ENCODE measurements around the gene GALNT15. TPM values are rescaled to one million over a fixed set of nuclear protein-coding genes. Genes with fewer than 3 reads are reported as not detected.
A peak's percentile ranks its signal among the peaks of the same experiment; 100 is the strongest.

Gene GALNT15
- total RNA-seq, 1 experiment from 2014 or later, result not detected

DNA sequence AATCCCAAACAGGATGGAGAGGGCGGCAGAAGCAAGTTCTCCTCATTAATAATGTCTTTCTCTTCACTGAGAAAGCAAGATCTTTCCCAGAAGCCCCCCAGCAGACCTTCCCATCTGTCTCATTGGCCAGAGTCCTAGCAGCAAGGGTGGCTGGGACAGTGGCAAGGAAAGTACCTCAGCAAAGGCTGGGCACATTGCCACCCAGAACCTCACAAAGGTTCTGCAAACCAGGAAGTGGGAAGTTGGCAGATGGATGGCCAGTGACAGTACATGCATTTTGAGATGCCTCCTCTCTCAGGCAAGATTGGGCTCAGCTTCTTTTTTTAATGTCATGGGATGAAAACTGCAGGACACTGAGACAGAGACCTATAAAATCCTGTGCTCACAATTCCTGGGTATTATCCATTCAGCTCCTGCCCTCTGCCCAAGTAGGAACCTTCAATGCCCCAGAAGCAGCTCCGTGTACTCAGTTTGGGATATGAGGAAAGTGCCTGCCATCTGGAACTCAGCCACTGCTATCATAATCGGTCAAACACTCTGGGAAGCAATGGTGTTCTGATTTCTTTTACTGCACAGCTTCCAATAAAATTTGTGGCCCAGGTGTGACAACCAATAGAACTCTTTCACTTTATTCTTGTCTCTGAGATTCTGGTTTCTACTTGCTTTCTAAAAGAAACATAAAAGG lies 64.7 kb downstream of the GALNT15 start:
- H3K79me2 ChIP-seq (ENCODE audit: low read length), result no peaks in the 10 kb centered on the region
- H3K27ac ChIP-seq (ENCODE audit: low read length), result no peak overlapping the region
- H3K4me1 ChIP-seq (ENCODE audit: low read length), result peaks cover 4% of the 10 kb centered on the region
- H3K4me2 ChIP-seq (ENCODE audit: low read depth, low read length, poor library complexity, severe bottlenecking), result no peak overlapping the region
- H3K9me3 ChIP-seq (ENCODE audit: low read length), result no peaks in the 10 kb centered on the region
- no peaks in the 10 kb centered on the region for H4K20me1 ChIP-seq (ENCODE audit: insufficient read depth, low read depth, low read length)
- no peaks in the 10 kb centered on the region for H3K36me3 ChIP-seq (ENCODE audit: insufficient read depth, low read length)
- H3K9ac ChIP-seq (ENCODE audit: low read length), result no peak overlapping the region
- DNase-seq, result no peak
- H3K4me3 ChIP-seq (ENCODE audit: low read length), result no peak overlapping the region
- 0 out of 2 replicates have a peak overlapping the region, but pooled peaks have one; percentile 36 for H2AFZ ChIP-seq (ENCODE audit: low read length)
- H3K27me3 ChIP-seq (ENCODE audit: low read length), result 0 out of 2 replicates have a peak, but pooled peaks cover 2% of the 10 kb centered on the region
- no peaks in the 10 kb centered on the region; the same call in 1 of the 2 replicates for H3K9me2 ChIP-seq (replicated peaks; ENCODE audit: insufficient read depth, low read length)

DNA sequence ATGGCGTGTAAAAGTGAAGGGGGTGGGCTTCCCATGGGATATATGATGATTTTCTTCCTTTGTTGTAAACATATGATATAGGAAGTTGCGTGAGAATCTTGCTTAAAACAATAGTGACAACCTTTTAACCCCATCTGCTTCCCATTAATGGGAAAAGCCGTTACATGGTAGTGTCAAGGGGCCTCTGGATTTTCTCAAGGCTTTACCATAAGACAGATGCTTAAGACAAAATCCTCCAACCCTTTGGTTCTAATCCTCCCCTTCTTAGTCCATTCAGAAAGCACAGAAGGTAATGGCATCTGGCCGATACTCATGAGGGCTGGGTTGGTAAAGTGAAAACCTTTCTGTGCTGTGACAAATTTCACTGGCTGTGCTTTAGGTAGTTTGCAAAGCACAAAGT lies 65.3 kb downstream of the GALNT15 start:
- Histone ChIP-seq H2AFZ (ENCODE audit: low read length) (no peak overlapping the region), H4K20me1 (ENCODE audit: insufficient read depth, low read depth, low read length) (no peaks in the 10 kb centered on the region), H3K9me2 (replicated peaks; ENCODE audit: insufficient read depth, low read length) (no peaks in the 10 kb centered on the region; the same call in 1 of the 2 replicates), H3K9me3 (ENCODE audit: low read length) (no peaks in the 10 kb centered on the region), H3K4me2 (ENCODE audit: low read depth, low read length, poor library complexity, severe bottlenecking) (no peak overlapping the region), H3K4me1 (ENCODE audit: low read length) (peaks cover 7% of the 10 kb centered on the region), H3K27ac (ENCODE audit: low read length) (no peak overlapping the region), H3K4me3 (ENCODE audit: low read length) (no peak overlapping the region), H3K27me3 (ENCODE audit: low read length) (0 out of 2 replicates have a peak, but pooled peaks cover 2% of the 10 kb centered on the region), H3K79me2 (ENCODE audit: low read length) (no peaks in the 10 kb centered on the region), H3K9ac (ENCODE audit: low read length) (no peak overlapping the region), H3K36me3 (ENCODE audit: insufficient read depth, low read length) (no peaks in the 10 kb centered on the region)
- DNase-seq, result no peak

DNA sequence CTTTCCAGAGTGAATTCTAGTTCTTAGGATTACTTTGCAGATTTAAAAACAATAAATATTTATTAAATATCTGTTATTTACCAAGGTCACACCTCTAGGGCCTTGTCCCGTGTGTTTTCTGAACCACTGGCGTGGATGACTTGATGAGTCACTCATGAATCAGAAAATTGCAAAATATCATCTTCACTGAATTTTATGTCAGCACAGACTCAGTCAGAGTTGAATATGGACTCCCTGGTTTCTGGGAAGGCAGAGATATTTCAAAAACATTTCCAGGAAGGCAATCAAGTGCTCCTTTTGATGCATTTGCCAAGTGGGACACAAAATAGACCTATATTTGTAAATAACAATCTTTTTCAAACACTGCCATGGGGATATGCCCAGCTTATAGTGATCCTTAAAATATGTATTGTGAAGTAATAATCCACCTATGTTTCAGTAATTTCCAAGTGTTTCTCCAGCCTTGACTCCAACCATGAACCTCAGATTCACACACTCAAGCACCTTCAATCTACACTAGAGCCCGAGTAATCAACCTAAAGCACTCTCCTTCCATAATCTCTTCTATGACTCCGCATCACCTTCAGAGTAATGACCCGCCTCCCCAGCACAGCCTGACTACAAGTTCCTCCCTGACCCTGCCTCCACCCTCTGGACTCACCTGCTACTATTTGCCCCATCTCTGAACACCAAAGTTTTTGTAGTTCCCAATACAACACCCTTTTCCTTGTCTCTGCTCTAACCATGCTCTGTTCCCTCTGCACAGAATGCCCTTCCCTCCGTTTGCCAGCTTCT lies 65.9 kb downstream of the GALNT15 start:
- H3K4me3 ChIP-seq (ENCODE audit: low read length), result no peak overlapping the region
- no peaks in the 10 kb centered on the region; the same call in 1 of the 2 replicates for H3K9me2 ChIP-seq (replicated peaks; ENCODE audit: insufficient read depth, low read length)
- H2AFZ ChIP-seq (ENCODE audit: low read length), result no peak overlapping the region
- no peak overlapping the region for H3K27ac ChIP-seq (ENCODE audit: low read length)
- peaks cover 14% of the 10 kb centered on the region for H3K4me1 ChIP-seq (ENCODE audit: low read length)
- H3K79me2 ChIP-seq (ENCODE audit: low read length), result no peaks in the 10 kb centered on the region
- H3K27me3 ChIP-seq (ENCODE audit: low read length), result 0 out of 2 replicates have a peak, but pooled peaks cover 2% of the 10 kb centered on the region
- no peak overlapping the region for H3K9ac ChIP-seq (ENCODE audit: low read length)
- no peak overlapping the region for H3K4me2 ChIP-seq (ENCODE audit: low read depth, low read length, poor library complexity, severe bottlenecking)
- no peaks in the 10 kb centered on the region for H4K20me1 ChIP-seq (ENCODE audit: insufficient read depth, low read depth, low read length)
- H3K9me3 ChIP-seq (ENCODE audit: low read length), result no peaks in the 10 kb centered on the region
- H3K36me3 ChIP-seq (ENCODE audit: insufficient read depth, low read length), result no peaks in the 10 kb centered on the region
- DNase-seq, result no peak

DNA sequence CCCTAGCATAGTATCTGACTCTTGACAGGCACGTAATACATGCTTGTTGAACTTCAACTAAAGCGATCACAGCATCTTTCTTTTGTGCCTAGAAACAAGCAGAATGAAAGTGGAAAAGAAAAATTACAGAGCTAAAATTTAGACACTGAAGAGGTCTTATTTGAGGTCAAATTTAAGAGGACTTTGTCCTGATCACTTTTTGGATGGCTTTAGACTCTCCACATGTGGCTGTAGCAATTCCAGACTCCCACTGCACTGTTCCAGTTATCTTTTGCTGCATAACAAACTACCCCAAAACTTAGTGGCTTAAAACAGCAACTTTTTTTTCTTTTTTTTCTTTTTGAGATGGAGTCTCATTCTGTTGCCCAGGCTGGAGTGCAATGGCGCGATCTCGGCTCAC lies 66.7 kb downstream of the GALNT15 start:
- H3K4me1 ChIP-seq (ENCODE audit: low read length), result peaks cover 22% of the 10 kb centered on the region
- H3K79me2 ChIP-seq (ENCODE audit: low read length), result no peaks in the 10 kb centered on the region
- no peaks in the 10 kb centered on the region; the same call in 1 of the 2 replicates for H3K9me2 ChIP-seq (replicated peaks; ENCODE audit: insufficient read depth, low read length)
- no peak overlapping the region for H3K27ac ChIP-seq (ENCODE audit: low read length)
- no peak overlapping the region for H3K9ac ChIP-seq (ENCODE audit: low read length)
- no peaks in the 10 kb centered on the region for H3K9me3 ChIP-seq (ENCODE audit: low read length)
- no peak for DNase-seq
- H3K4me3 ChIP-seq (ENCODE audit: low read length), result no peak overlapping the region
- H4K20me1 ChIP-seq (ENCODE audit: insufficient read depth, low read depth, low read length), result no peaks in the 10 kb centered on the region
- H3K36me3 ChIP-seq (ENCODE audit: insufficient read depth, low read length), result no peaks in the 10 kb centered on the region
- H3K27me3 ChIP-seq (ENCODE audit: low read length), result 0 out of 2 replicates have a peak, but pooled peaks cover 2% of the 10 kb centered on the region
- H3K4me2 ChIP-seq (ENCODE audit: low read depth, low read length, poor library complexity, severe bottlenecking), result no peak overlapping the region
- no peak overlapping the region for H2AFZ ChIP-seq (ENCODE audit: low read length)

DNA sequence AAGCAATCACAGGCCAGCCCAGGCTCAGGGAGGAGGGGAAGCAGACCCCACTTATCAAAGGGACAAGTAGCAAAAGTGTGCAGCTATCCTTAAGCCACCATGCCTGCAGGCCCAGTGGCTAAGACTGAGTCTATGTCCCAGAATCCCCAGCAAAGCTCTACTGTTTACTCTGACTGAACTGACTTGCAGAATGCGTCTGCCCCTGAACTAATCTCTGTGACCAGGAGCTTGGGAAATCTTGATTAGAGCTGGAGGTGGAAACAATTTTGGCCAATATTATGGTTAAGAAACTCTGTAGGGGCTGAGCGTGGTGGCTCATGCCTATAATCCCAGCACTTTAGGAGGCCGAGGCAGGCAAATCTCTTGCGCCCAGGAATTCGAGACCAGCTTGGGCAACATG lies 67.7 kb downstream of the GALNT15 start:
- no peaks in the 10 kb centered on the region for H3K9me3 ChIP-seq (ENCODE audit: low read length)
- H3K9ac ChIP-seq (ENCODE audit: low read length), result no peak overlapping the region
- peaks cover 27% of the 10 kb centered on the region for H3K4me1 ChIP-seq (ENCODE audit: low read length)
- no peaks in the 10 kb centered on the region for H3K79me2 ChIP-seq (ENCODE audit: low read length)
- H3K4me2 ChIP-seq (ENCODE audit: low read depth, low read length, poor library complexity, severe bottlenecking), result no peak overlapping the region
- no peak overlapping the region for H3K4me3 ChIP-seq (ENCODE audit: low read length)
- 0 out of 2 replicates have a peak, but pooled peaks cover 2% of the 10 kb centered on the region for H3K27me3 ChIP-seq (ENCODE audit: low read length)
- H2AFZ ChIP-seq (ENCODE audit: low read length), result no peak overlapping the region; the same call in 1 of the 2 replicates
- no peaks in the 10 kb centered on the region for H3K36me3 ChIP-seq (ENCODE audit: insufficient read depth, low read length)
- no peaks in the 10 kb centered on the region; the same call in 1 of the 2 replicates for H3K9me2 ChIP-seq (replicated peaks; ENCODE audit: insufficient read depth, low read length)
- DNase-seq, result no peak
- no peaks in the 10 kb centered on the region for H4K20me1 ChIP-seq (ENCODE audit: insufficient read depth, low read depth, low read length)
- no peak overlapping the region for H3K27ac ChIP-seq (ENCODE audit: low read length)

DNA sequence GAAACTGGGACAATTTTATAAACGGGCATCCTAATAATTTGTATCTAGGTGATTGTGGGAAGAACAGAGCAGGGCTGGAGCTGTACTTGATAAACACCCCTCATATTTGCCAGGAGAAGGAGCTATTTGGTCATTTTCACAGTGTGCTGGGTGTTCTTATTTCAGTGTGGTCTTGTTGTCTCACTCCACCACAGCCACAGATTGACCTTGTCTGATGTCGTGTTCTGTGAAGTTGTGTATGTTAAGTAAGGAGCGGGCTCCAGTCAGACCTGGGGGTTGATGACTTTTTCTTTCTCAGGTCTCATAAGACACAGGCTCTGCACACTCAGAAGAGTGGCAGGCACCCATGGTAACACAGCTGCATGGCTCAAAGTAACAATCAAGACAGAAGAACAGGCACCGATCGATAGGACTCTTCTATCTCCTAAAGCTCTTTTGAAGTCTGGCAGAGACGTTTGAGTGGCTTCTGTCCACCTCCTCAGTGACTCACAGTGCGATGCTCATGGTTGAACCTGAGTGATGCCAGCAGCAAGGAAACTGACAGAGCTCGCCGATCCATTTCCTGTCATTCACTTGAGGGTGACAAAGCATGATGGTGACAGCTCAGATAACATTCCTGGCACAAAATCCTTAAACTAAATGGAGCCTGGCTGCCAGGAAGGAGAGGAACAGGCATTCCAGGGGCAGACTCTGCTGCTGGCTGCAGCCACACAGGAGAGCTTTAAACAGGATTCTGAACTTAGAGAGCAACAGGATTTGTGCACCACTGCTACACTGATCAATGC lies 69.4 kb downstream of the GALNT15 start:
- no peak overlapping the region for H3K27ac ChIP-seq (ENCODE audit: low read length)
- H3K9me2 ChIP-seq (replicated peaks; ENCODE audit: insufficient read depth, low read length), result no peaks in the 10 kb centered on the region
- no peaks in the 10 kb centered on the region for H3K9me3 ChIP-seq (ENCODE audit: low read length)
- no peaks in the 10 kb centered on the region for H3K27me3 ChIP-seq (ENCODE audit: low read length)
- H2AFZ ChIP-seq (ENCODE audit: low read length), result no peak overlapping the region
- peaks cover 33% of the 10 kb centered on the region for H3K4me1 ChIP-seq (ENCODE audit: low read length)
- no peaks in the 10 kb centered on the region for H3K36me3 ChIP-seq (ENCODE audit: insufficient read depth, low read length)
- H3K79me2 ChIP-seq (ENCODE audit: low read length), result no peaks in the 10 kb centered on the region
- H3K4me3 ChIP-seq (ENCODE audit: low read length), result no peak overlapping the region
- DNase-seq, result no peak
- H3K9ac ChIP-seq (ENCODE audit: low read length), result no peak overlapping the region
- H3K4me2 ChIP-seq (ENCODE audit: low read depth, low read length, poor library complexity, severe bottlenecking), result no peak overlapping the region
- H4K20me1 ChIP-seq (ENCODE audit: insufficient read depth, low read depth, low read length), result no peaks in the 10 kb centered on the region

DNA sequence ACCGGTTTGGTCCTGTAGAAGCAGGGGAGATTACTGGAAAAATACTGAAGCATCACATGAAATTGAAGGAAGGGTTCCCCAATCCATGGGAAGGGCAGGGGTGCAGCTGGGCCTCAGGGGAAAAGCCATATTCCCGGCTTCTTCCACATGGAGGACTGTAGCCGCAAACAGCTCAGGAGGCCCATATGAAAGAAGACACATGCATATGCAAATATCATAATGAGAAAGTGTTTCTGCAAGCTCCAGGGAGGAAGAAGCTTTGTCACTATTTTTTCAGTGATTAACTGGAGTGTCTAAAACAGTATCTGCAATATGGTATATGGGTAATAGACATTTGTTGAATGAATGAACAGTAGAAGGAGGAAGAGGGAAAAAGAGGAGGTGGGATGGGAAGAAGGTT lies 71.1 kb downstream of the GALNT15 start:
- H3K4me1 ChIP-seq (ENCODE audit: low read length), result peaks cover 33% of the 10 kb centered on the region
- H3K27ac ChIP-seq (ENCODE audit: low read length), result no peak overlapping the region
- no peaks in the 10 kb centered on the region for H3K27me3 ChIP-seq (ENCODE audit: low read length)
- H2AFZ ChIP-seq (ENCODE audit: low read length), result no peak overlapping the region
- no peaks in the 10 kb centered on the region for H3K9me3 ChIP-seq (ENCODE audit: low read length)
- peak overlapping the region; percentile 7; the same call in 1 of the 2 replicates for H3K9ac ChIP-seq (ENCODE audit: low read length)
- no peaks in the 10 kb centered on the region for H4K20me1 ChIP-seq (ENCODE audit: insufficient read depth, low read depth, low read length)
- H3K4me2 ChIP-seq (ENCODE audit: low read depth, low read length, poor library complexity, severe bottlenecking), result peak overlapping the region; percentile 59
- DNase-seq, result peak; percentile 58
- no peak overlapping the region for H3K4me3 ChIP-seq (ENCODE audit: low read length)
- H3K79me2 ChIP-seq (ENCODE audit: low read length), result no peaks in the 10 kb centered on the region
- no peaks in the 10 kb centered on the region for H3K36me3 ChIP-seq (ENCODE audit: insufficient read depth, low read length)
- H3K9me2 ChIP-seq (replicated peaks; ENCODE audit: insufficient read depth, low read length), result no peaks in the 10 kb centered on the region
